Stimulated activated CD4-positive, alpha-beta T cell treated with anti-CD3 and anti-CD28 coated beads, Interleukin-2, amount 100 ng/mL, for 24 hours (primary cell): ENCODE results near the gene SCARB1.
A peak's percentile ranks its signal among the peaks of the same experiment; 100 is the strongest.

Experiments
- DNase-seq, 2 donors: peaks; one replicate each; pipeline ENCODE4 v3.0.0-alpha.2; 2020

The SCARB1 gene

GRCh38 chr12:124754949-124755800, 108.5 kb downstream of the SCARB1 start:
- no peak for DNase-seq

GRCh38 chr12:124754491-124754890, 109.2 kb downstream of the SCARB1 start:
- DNase-seq = no peak

- no peak for DNase-seq
These were observed 109.7 kb downstream of the SCARB1 start for GRCh38 chr12:124753993-124754392.

GRCh38 chr12:124753228-124753591, 110.5 kb downstream of the SCARB1 start:
- no peak for DNase-seq

- DNase-seq = no peak
These were observed 111.0 kb downstream of the SCARB1 start for GRCh38 chr12:124752437-124753227.

GRCh38 chr12:124751654-124752355, 111.9 kb downstream of the SCARB1 start:
- no peak for DNase-seq

- no peak for DNase-seq
These were observed 112.7 kb downstream of the SCARB1 start for GRCh38 chr12:124750787-124751471.

GRCh38 chr12:124750149-124750656, 113.5 kb downstream of the SCARB1 start:
- no peak for DNase-seq

- no peak for DNase-seq
These were observed 113.9 kb downstream of the SCARB1 start for GRCh38 chr12:124749725-124750124.

- DNase-seq = no peak
These were observed 116.1 kb downstream of the SCARB1 start for GRCh38 chr12:124747426-124748161.

- no peak for DNase-seq
These were observed 116.8 kb downstream of the SCARB1 start for GRCh38 chr12:124746649-124747425.

- DNase-seq = peak; percentile 30 to 35
These were observed 117.6 kb downstream of the SCARB1 start for GRCh38 chr12:124745891-124746570.

GRCh38 chr12:124745465-124745890, 118.2 kb downstream of the SCARB1 start:
- DNase-seq = no peak

GRCh38 chr12:124744659-124745464, 118.8 kb downstream of the SCARB1 start:
- DNase-seq = peak in 1 of 2 donors; percentile 18

GRCh38 chr12:124744273-124744640, 119.4 kb downstream of the SCARB1 start:
- DNase-seq = no peak

GRCh38 chr12:124743479-124744272, 120.0 kb downstream of the SCARB1 start:
- DNase-seq = no peak

GRCh38 chr12:124742678-124743077, 121.0 kb downstream of the SCARB1 start:
- no peak for DNase-seq

GRCh38 chr12:124742111-124742510, 121.6 kb downstream of the SCARB1 start:
- DNase-seq = no peak

GRCh38 chr12:124741211-124741610, 122.5 kb downstream of the SCARB1 start:
- DNase-seq = no peak
